ENCODE measurements around the gene TTC31. TPM values are rescaled to one million over a fixed set of nuclear protein-coding genes. Genes with fewer than 3 reads are reported as not detected.

TTC31 gene
- total RNA-seq, 1 donor from 2014 or later = 16.0 TPM

GRCh38 chr2:74486141-74486540 lies 3.3 kb downstream of the TTC31 start:
- DNase-seq (ENCODE audit: low read depth) = no peak

- DNase-seq (ENCODE audit: low read depth) = no peak
Measured at GRCh38 chr2:74488643-74489481, 6.0 kb downstream of the TTC31 start.

GRCh38 chr2:74489906-74490305 lies 7.0 kb downstream of the TTC31 start:
- no peak for DNase-seq (ENCODE audit: low read depth)

- no peak for DNase-seq (ENCODE audit: low read depth)
Measured at GRCh38 chr2:74491648-74492544, 9.0 kb downstream of the TTC31 start.

- DNase-seq (ENCODE audit: low read depth) = no peak
Measured at GRCh38 chr2:74493546-74493945, 10.7 kb downstream of the TTC31 start.

- no peak for DNase-seq (ENCODE audit: low read depth)
Measured at GRCh38 chr2:74495440-74495839, 12.6 kb downstream of the TTC31 start.

- no peak for DNase-seq (ENCODE audit: low read depth)
Measured at GRCh38 chr2:74496997-74497776, 14.3 kb downstream of the TTC31 start.

GRCh38 chr2:74497777-74498499 lies 15.1 kb downstream of the TTC31 start:
- no peak for DNase-seq (ENCODE audit: low read depth)

- DNase-seq (ENCODE audit: low read depth) = peak; percentile 19
Measured at GRCh38 chr2:74498500-74499266, 15.8 kb downstream of the TTC31 start.

GRCh38 chr2:74499267-74499939 lies 16.5 kb downstream of the TTC31 start, which contains the start of gene LBX2:
Gene LBX2 (minus strand): TSS chr2:74499603. CDS start chr2:74499537, 66 bp downstream.
- DNase-seq (ENCODE audit: low read depth) = no peak

GRCh38 chr2:74499940-74500577 lies 17.2 kb downstream of the TTC31 start:
- no peak for DNase-seq (ENCODE audit: low read depth)

- DNase-seq (ENCODE audit: low read depth) = no peak
Measured at GRCh38 chr2:74500578-74500946, 17.7 kb downstream of the TTC31 start.

- DNase-seq (ENCODE audit: low read depth) = no peak
Measured at GRCh38 chr2:74501335-74502071, 18.6 kb downstream of the TTC31 start.

- DNase-seq (ENCODE audit: low read depth) = no peak
Measured at GRCh38 chr2:74502147-74502719, 19.4 kb downstream of the TTC31 start.

GRCh38 chr2:74502720-74503505 lies 20.0 kb downstream of the TTC31 start:
- peak; percentile 62 for DNase-seq (ENCODE audit: low read depth)

GRCh38 chr2:74503506-74504475 lies 20.9 kb downstream of the TTC31 start:
- no peak for DNase-seq (ENCODE audit: low read depth)
